Stimulated activated naive CD4-positive, alpha-beta T cell (primary cell): ENCODE measurements around the gene IQCK.

ENCODE experiments used
- DNase-seq, 6 experiments: peaks; one replicate each; lab custom pipeline; 2025; lab: John Stamatoyannopoulos, UW

The IQCK gene

DNA sequence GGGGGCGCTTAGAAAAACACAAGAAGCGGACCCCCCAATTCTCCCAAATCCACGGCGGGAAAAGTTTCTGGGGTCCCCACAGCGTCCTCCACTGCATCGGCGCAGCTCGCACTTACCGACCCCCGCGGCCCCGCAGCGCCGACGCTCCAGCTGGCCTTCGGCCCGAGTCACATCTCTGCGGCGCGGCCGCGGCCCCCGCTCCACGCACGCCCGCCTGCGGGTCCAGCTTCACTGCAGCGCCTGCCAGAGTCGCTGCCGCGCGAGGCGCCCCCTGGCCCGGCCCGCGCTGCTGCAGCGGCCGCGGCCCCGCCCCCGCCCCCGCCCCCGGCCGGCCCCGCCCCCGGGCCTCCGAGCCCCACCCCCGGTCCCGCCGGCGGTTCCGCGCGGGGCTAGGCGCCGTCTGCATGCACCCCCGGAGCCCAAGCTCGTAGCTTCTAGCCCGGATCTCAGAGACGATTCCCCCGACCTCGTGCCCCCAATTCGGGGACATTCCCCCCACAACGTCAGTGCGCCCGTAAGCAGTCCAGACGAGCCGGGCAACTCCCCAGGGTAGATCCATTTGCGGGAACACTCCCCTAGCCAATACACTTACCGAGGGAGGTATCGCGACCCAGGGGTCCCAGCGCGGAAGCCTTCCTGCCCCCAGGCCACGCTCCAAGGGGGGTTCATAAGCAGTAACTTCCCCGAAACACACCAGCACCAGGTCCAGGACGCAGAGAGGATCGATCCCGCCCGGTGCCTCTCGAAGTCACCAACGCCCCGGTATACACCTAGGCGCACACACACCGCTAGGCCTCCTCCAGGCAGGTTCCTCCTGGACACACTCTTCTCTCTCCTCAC is 166.8 kb downstream of the IQCK start, which contains the start of gene GPRC5B:
TSS of gene GPRC5B (minus strand) at position 238 of the 840 bp plus-strand sequence. CDS start 12,003 bp downstream, outside the sequence.
- peak; percentile 30 to 82 (median 56) for DNase-seq

DNA sequence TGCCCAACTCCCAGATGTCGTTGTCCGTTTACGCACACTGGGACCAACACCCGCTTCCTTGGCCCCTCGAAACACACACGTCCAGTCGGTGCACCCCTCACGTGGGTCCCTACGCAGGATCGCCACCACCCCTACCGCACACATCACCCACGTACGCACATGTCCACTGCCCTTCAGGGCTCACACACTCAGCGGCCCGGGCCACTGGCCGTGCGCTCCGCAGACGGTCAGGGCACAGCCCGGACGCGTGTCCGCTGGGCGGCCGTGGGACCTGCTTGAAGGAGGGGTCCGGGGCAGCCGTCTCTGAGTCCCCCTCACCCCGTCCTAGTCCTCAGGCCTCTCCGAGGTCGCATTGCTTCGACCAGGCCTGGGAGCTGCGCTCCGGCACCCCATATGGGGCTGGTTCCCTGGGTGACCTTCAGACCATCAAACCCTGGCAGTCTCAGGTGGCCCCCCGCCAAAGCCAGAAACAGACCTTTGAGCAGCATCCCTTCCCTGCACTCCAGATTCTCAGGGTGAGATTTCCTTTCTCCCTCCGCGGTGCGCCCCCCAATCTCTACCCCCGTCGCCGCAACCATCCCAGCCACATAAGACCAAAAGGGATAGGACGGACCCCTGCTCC is 167.5 kb downstream of the IQCK start:
- peak in 3 of 6 experiments; percentile 17 to 55 (median 25) for DNase-seq

DNA sequence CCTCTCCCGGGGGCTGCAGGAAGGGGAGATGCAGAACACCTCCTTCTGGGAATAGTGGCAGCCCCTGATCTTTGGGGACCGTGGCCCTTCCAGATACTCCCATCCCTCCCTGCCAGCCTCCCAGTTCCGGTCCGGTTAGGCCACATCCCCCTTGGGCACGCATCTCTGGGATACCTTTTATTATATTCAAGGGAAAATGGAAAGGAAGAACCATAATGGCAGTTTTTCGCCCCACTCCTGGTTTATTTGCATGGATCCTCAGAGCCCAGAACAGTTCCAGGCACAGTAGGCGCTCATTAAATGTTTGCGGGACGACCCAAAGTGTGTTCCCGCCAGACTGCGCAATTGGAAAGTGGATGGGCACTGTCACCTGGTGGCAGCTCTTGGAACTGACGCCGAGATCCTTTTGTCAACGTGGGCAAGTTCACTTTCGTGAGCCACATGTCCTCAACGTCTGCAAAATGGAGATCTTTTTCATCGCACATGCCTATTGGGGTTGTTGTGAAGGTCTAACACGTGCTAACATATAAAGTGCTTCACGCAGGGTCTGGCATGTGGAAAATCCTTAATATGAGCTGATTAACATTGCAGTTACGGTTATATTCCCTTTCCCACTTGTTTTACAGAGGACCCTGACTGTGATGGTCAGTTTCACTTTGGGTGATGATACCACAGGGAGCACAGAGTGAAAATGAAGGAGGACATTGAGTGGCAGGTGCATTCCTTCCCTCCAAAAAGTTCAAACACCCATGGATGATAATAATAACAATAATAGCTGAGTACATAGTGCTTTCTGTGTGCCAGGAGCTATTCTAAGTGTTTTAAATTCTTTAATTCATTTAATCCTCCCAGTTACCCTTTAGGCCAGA is 168.2 kb downstream of the IQCK start:
- peak; percentile 56 to 86 (median 72) for DNase-seq

DNA sequence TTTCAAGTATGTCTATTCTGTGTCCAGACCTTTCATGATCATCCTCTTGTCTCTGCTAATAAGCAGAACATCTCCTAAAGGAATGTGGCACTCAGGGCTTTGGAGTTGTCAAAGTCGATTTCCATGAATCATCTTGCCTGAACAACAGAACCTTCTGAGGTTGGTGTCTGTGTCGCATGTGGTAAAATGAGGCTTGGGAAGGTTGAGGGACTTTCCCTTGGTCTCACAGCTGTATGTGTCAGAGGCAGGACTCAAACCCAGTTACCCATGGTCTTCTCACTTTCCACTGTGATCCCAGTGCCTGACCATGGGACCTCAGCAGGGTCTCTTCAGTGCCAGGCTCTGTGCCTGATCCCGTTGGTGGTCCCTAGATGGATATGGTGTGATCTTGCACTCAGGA is 170.8 kb downstream of the IQCK start:
- DNase-seq = no peak

DNA sequence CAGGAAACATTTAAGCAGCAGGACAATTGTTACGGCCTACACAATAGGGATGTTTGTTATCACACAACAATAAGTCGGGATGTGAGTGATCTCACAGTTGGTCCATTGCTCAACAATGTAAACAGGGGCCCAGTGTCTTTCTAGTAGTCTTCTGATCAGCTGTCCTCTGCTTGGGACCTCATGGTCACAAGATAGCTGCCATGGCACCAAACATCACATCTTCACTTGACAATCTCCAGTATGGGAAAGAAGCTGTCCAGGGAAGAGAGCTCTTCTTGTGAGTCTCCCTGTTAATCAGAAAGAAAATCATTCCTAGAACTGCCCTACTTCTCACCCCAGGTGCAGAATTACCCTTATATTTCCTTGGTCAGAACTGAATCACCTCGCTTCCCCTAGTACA is 172.8 kb downstream of the IQCK start:
- DNase-seq = no peak

DNA sequence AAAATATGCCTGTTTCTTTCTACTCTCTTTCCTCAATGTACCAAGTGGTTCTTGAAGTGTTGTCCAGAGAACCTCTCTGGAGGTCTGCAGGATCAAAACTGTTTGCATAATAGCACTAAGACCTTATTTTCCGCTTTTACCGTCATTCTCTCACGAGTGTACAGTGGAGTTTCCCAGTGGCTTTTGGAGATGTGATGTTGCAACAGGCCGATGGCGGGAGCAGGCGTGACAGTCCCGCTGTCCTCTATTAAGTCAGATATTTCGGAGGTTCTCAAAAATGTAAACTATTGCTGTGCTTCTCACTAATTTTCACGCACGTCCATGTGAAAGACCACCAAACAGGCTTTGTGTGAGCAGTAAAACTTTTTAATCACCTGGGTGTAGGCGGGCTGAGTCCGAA is 174.8 kb downstream of the IQCK start:
- DNase-seq = no peak

DNA sequence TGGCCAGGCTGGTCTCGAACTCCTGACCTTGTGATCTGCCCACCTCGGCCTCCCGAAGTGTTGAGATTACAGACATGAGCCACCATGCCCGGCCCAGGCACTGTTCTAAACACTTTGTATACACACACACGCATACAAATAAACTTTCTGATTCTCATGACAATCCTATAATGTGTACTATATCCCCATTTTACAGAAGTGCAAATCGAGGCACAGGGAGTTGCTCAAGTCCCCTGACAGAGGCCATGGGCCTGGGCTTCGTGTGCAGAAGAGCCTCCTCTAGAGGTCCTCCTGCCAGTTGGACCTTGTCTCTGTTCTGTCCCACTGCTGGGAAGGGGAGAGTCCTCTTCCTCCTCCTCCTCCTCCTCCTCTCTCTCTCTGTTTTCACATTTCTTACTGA is 176.5 kb downstream of the IQCK start:
- no peak for DNase-seq

DNA sequence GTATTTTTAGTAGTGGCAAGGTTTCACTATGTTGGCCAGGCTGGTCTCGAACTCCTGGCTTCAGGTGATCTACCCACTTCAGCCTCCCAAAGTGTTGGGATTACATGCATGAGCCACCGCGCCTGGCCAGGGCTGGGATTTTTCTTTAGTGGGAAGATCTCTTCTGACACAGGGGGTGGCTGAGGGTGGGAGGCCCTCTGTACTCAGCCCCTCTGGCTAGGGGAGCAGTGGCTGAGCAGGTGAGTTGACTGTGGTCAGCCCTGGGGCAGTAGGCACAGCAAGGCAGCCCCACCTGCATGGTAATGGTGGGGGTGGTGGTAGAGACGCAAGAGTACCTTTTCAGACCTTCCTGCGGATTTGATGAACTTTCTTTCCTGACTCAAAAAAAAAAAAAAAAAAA is 178.9 kb downstream of the IQCK start:
- DNase-seq = no peak

DNA sequence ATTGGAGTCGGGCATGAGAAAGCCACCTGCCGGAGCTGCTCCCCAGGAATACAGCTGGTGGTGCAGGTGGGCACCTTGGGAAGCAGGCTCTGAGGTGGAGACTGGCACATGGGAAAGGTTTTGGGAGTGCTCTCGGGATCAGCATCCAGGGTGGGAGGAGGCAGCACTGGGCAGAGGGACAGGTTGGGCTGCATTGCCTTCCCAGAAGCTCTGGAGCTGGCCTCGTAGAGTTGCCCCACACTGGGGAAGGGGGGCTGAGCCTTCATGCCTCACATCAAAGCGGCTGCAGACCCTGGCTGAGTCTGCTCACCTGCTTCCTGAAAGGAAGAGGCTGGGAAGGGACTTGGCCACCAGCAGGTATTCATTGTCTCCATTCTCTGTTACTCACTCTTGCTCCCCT is 180.1 kb downstream of the IQCK start:
- no peak for DNase-seq

DNA sequence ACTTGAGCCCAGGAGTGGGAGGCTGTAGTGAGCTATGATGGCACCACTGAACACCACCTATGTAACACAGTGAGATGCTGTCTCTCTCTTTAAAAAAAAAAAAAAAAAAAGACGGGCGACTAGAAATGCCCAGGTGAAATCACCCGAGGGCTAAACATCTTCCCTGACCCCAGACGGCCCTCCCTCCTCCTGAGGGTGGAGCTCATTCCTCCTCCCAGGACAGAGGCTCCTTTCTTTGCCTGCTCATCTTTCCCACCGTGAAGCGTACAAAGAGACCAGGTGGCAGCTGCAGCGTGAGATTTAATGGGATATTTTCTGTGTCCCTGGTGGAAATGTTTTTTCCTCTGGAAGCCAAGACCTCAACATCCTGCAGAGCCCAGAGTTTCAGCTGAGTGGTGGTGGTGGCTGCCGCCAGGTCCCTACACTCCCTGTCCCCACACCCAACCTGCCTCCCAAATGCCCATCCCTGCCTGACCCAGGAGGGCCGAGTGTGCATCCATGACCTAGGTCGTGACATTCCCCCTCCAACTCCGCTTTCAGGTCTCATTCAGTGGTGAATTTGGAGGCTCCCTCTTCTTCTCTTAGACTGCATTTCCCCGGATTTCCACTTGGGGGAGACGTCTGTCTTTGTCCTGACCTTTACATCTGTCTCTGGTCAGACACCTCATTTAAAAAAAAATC is 181.0 kb downstream of the IQCK start:
- peak in 3 of 6 experiments; percentile 1 to 16 (median 10) for DNase-seq

DNA sequence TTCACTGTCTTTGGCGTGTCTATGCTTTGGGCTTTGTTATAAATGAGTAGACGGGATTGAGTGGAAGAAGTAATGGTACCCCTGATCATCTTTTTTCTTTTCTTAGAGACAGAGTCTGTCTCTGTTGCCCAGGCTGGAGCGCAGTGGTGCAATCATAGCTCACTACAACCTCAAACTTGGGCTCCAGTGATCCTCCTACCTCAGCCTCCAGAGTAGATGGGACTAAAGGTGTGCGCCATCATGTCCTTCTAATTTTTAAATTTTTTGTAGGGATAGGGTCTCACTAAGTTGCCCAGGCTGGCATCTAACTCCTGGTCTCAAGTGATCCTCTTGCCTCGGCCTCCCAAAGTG is 181.5 kb downstream of the IQCK start:
- no peak for DNase-seq

DNA sequence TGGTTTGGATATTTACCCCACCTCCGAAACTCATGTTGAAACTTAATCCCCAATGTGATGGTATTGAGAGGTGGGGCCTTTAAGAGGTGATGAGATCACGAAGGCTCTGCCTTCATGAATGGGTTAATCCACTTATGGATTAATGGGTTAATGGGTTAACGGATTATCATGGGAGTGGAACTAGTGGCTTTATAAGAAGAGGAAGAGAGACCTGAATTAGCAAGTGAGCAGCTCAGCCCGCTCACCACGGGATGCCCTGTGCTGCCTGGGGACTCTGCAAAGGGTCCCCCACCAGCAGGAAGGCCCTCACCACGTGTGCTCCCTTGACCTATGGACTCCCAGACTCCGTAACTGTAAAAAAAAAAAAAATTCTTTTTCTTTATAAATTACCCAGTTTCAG is 183.1 kb downstream of the IQCK start:
- no peak for DNase-seq

DNA sequence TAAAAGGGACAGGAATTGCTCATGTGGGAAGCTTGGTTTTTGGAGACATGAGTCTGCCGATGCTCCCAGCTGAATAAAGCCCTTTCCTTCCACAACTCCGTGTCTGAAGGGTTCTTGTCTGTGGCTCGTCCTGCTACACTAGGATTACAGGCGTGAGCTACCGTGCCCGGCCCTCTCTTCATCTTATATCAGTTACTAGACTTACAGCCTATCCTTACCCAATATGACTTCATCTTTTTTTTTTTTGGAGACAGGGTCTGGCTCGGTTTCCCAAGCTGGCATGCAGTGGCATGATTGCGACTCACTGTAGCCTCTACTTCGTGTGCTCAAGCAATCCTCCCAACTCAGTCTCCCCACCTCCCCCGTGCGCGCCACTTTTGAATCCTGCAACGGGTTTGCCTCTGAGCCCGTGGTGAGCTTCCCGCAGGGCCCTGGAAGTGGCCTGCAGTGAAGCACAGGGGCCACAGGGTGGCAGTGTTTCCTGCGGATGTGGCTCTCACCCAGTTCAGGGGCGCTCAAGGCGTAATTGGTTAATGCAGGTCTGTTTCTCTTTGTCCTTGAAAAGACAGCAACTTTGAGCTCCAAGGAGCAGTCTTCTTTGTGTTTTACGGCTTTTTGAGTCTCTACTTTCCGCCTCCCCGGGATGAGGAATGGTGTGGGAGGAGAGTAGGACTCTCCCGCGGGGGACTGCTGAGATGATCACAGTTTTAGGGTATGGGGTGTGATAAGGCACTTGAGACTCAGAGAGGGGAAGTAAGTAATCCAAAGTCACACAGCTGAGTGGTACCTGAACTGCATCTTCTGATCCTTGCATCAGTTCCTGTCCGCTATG is 189.3 kb downstream of the IQCK start:
- DNase-seq = peak; percentile 48 to 78 (median 60)
